HG02943 (cell line): ENCODE results near the gene SYNGR3.
"Not testable (repeated sequence)": the region's sequence is repeated elsewhere in the genome, so short reads cannot be mapped to it uniquely, and the experiment has no call there.

ENCODE experiments used
- ATAC-seq: cut with Tn5 transposase; IDR thresholded peaks from one replicate; pipeline ENCODE4 v1.9.1; 2021; ENCODE audit warnings: mild to moderate bottlenecking, low read depth, moderate library complexity; ENCODE audit not compliant: unreplicated experiment

SYNGR3 gene

DNA sequence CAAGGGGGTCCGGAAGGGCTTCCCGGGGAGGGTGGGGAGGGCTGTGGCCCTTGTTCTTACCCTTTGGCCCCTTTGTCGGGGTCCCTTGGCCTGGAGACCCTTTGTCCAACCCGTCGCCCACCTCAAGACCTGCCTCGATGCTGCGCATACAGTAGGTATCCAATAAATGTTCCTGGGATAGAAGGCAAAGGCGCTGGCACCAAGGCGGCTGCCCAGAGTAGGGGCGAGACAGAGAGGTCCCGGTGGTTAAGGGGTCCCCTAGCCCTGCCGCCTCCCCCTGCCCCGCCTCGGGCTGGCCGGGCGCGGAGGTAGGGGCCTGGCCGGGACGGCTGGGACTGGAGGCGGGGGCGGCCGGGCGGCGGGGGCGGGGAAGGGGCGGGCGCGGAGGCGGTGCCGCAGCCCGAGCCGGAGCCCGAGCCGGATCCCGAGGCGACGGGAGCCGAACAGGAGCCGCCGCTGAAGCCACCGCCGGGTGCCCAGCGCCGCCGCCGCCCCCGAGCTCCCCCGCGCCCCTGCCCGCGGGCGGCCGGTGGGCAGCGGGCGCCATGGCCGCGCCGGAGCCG, 36.8 kb downstream of the SYNGR3 start, which contains the start of gene NHERF2:
NHERF2 (plus strand) TSS at position 442 of the 563 bp plus-strand sequence; CDS start at position 546, 104 bp downstream.
- ATAC-seq = no peak

GRCh38 chr16:2027024-2028010, 37.5 kb downstream of the SYNGR3 start:
- ATAC-seq = no peak

DNA sequence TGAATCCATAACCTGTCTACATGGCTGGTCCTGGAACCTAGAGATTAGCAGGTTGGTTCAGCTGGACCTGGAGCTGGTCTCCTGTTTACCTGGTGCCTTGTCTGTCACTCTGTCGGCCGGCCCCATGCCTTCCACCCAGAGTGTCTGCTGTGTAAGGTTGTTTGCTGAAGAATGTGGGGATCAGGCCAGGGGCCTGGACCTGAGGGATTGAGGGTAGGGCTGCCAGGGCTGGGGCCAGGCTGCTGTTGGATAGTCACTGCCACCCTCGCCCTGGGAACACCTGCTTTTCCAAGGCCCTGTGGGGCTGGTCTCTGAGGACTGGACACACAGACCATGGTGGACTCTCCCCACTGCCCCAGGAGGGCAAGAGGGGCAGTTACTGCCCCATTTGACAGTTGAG, 38.4 kb downstream of the SYNGR3 start:
- ATAC-seq = no peak

DNA sequence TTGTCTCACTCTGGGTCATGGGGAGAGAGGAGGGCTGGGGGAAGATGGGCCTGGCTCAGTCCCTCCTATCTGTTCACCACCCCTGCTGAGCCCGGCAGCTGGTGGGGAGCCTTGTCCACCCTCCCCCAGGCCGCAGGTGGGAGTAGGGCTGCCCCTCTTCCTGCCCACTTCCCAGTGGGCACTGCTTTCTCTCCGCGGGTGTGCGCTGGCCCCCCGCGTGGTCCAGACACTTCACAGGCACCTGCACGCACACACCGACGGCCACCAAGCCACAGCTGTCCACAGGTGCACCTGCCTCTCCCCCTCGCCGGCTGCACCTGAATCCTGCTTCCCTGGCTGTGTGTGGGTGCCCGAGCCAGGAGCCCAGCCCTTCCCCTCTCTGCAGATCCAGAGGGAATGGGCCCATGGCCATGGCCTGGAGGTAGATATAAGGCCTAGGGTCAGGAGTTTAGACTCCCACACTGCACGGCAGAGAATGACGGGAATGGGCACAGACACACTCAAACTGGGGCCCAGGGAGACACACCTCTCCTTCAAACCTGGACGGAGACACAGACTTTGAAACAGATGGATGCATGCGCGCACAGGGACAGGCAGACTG, 39.0 kb downstream of the SYNGR3 start:
- no peak for ATAC-seq

DNA sequence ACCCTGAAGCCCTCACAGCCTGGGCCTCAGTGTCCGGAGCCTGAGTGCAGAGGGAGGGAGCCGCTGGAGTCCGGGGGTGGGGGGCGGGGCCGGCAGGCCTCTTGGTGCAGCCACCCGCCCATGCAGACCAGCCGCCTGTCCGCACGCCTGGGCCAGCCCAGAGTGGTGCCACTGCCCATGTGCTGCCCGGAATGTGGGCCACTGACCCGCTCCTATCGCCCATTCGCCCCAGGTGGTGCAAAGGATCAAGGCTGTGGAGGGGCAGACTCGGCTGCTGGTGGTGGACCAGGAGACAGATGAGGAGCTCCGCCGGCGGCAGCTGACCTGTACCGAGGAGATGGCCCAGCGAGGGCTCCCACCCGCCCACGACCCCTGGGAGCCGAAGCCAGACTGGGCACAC, 39.6 kb downstream of the SYNGR3 start:
- ATAC-seq = no peak

GRCh38 chr16:2030036-2030435, 40.3 kb downstream of the SYNGR3 start:
- ATAC-seq = no peak

DNA sequence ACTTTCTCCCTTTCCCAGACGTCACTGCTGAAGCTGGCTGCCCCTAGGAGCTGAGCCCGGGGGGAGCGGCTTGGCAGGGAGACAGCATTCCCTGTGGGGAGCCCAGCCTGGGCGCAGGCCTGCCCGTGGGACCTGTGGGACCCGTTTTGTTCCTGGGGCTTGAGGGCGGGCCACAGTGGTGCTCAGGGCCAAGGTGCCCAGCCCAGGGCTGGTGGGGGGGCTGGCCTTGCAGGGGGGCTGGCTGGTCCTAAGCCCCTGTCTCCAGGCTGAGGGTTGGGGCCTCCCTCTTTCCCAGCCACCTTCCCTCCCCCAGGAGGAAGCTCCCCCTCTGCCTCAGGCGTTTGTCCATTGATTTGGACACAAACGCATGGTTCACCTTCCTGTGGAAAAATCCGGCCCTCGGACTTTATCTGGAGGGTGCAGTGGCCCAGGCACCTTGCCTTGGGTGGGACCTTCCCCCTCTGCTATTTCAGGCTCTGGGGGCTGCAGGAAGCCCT, 41.4 kb downstream of the SYNGR3 start:
- no peak for ATAC-seq

- no peak for ATAC-seq
These were observed 42.7 kb downstream of the SYNGR3 start for GRCh38 chr16:2032285-2033056.

DNA sequence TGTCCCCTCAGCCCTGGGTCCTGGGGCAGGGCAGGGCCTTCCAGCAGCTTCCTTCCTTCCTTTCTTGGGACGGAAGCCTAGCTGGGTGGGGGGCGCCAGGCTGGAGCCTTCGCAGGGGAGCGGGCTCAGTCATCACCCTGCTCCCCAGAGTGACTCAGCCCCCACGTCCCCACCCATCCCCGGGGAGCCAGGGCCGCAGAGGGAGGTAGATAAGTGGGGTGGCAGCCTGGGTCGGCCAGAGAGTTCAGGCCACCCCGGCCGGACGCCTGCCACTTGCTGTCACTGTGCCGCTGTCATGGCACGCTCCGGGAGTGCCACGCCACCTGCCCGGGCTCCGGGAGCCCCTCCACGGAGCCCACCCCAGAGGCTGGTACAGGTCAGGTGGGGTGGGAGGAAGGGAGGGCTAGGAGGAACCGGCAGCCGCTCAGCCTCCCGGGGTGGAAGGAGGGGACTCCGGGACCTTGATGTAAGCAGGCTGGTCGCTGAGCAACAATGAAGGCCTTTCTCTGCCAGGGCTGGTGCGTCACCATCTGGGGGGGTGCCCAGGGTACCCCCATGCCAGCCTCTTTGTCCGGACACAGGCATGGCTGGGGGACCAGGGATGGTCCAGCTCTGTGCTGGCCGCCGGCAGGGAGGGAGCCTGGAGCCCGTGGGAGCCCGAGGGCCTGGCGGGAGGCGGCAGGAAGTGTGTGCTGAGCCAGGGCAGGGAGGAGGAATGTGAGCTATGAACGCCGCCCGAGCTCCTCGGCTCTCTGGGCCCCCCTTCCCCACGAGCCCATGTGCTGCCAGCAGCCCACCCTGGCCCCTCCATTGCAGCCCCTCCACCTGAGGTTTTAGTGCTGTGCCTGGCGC, 43.5 kb downstream of the SYNGR3 start:
- ATAC-seq = no peak

GRCh38 chr16:2033909-2034695, 44.3 kb downstream of the SYNGR3 start:
- not testable (repeated sequence) for ATAC-seq

GRCh38 chr16:2034696-2035430, 45.1 kb downstream of the SYNGR3 start:
- ATAC-seq = no peak

DNA sequence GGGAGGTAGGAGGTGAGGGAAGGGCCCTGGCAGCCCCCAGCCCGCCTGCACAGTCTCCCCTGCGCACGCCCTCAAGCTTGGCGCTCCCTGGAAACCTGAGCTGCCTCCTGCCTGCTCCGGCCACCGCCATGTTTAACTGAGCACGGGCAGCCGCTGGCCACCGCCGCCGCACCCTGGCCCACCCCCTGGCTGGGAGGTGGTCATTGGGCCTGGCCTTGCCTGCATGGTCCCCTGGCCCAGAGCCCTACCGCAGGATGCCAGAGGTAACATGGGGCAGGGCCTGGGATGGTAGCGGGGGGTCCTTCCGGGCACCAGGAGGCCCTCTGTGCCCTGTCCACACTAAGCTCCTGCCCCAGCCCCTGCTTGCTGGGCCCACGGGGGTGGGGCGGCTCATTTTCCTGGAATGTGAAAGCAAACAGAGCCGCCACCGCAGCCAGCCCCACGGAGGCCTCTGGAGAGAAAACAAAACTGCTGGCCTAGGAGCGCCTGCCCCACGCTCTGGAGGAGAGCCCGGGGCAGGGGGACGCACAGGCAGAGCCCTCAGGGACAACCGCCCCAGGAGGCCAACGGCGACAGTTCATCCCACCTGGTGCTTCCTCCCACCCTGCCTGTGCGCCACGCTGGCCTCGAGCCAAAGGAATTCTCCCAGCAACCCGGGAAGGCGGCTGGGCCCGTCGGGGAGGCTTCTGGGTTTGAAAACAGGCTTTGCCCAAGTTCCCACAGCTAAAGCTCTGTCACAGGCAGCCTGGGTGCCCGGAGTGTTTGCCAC, 45.8 kb downstream of the SYNGR3 start:
- no peak for ATAC-seq

- ATAC-seq = no peak
These were observed 46.6 kb downstream of the SYNGR3 start for GRCh38 chr16:2036200-2036966.

DNA sequence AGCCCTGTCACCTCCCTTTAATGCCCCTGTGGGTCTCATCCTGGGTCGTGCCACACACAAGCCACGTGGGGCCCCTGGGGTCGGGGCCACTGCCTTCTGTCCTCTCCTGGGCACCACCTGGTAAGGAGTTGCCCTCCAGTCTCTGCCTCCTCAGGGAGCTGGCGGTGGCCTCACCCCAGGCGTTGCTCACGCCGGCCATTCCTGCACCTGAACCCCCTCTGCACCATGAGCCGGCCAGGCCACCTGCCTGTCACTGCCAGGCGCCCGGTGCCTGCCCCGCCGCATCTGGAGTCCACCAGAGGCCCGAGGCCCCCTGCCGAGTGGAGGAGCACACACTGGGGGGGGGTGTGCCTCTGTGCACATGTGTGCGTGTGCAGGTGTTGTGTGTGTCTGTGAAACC, 47.3 kb downstream of the SYNGR3 start:
- ATAC-seq = no peak

DNA sequence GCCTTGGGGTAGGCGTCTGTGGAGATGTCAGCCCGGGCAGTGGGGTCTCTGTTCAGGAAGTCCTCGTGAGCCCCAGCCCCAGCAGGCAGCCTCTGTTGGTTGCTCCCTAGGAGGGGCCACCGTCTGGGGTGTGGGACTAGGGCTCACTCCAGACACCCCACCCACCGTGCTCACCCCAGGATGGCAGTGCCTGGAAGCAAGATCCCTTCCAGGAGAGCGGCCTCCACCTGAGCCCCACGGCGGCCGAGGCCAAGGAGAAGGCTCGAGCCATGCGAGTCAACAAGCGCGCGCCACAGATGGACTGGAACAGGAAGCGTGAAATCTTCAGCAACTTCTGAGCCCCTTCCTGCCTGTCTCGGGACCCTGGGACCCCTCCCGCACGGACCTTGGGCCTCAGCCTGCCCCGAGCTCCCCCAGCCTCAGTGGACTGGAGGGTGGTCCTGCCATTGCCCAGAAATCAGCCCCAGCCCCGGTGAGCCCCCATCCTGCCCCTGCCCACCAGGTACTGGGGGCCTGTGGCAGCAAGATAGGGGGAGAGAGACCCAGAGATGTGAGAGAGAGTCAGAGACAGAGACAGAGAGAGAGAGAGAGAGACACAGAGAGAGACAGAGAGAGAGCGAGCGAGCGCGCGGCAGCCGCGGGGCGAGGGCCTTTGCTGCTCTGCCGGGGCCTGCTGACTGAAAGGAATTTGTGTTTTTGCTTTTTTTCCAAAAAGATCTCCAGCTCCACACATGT, 48.0 kb downstream of the SYNGR3 start:
- no peak for ATAC-seq
